SHP77 treated with DMSO at 0.1 percent for 48 hours (cell line): Measurements from ENCODE around the gene ENO1.

Experiments
- DNase-seq: peaks from one replicate; lab custom pipeline; 2025; lab: John Stamatoyannopoulos, UW

The ENO1 gene

DNA sequence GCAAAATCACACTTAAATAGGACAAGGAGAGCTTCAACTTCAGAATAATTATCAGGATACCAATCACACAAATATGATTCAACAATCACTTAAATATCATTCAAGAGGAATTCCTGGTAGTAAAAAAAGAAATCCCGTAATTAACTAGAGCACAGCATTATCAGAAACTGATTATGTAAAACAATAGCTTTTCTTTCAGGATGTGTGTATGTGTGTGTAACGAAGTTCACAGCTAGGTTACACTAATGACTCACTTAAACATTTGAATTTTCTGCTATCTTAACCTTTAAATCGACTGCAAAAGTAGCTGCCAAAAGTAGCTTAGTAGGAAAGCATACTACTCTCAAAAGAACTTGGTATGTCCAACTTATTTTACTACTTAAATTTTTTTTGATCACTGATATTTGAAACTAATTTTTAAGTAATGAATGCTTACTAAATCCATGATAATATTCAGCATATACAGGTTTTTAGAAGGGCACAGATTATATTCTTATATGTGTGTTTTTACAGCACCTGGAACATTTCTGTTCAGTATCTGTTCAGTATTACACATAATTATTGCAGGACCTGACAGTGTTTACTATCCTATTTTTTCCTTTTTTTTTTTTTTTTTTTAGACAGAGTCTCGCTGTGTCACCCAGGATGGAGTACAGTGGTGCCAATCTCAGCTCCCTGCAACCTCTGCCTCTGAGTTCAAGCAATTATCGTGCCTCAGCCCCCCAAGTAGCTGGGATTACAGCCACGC is 65.3 kb downstream of the ENO1 start:
- DNase-seq = no peak

DNA sequence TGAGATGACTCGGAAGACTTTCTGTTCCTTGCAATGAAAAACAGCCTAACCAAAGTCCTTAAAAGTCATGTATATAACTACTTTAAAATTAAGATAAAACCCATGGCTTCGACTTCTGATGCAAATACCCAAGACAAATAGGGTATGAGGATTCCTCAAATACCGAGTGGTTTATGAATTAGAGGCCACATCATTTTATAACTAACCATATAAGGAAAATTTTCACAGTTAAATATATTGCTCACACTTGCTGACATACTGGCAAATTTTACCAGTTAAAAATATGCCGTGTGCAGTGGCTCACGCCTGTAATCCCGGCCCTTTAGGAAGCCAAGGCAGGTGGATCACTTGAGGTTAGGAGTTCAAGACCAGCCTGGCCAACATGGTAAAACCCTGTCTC is 66.4 kb downstream of the ENO1 start:
- no peak for DNase-seq
